RWPE1 (cell line): ENCODE results near the gene SCN1B.

Source experiments
- CTCF ChIA-PET: fragments of 350-600 bp; sonication (Branson Sonifier 250); formaldehyde crosslinking; extraction: SDS; loops from one replicate; lab custom pipeline; 2021; lab: Yijun Ruan, JAX
- POLR2A ChIA-PET: fragments of 400-600 bp; formaldehyde crosslinking; extraction: SDS; loops from one replicate; lab custom pipeline; 2020; ENCODE audit warnings: antibody characterized with exemption; ENCODE audit not compliant: low non-redundant PET; lab: Yijun Ruan, JAX
- DNase-seq: peaks from one replicate; pipeline ENCODE4 v3.0.0; 2012; ENCODE audit warnings: low spot score
- H3K27ac ChIP-seq: fragments of 450-650 bp; 2 replicates; pipeline ENCODE4 v1.5.1; 2017
- TF ChIP-seq, protein P1 (sequence below): fragments of 450-650 bp; conservative IDR thresholded peaks from 2 replicates; pipeline ENCODE4 v1.5.1; 2017; ENCODE audit warnings: low read depth, mild to moderate bottlenecking

The SCN1B gene

GRCh38 chr19:35042056-35042730 lies 11.9 kb downstream of the SCN1B start:
- DNase-seq = no peak
- TF ChIP-seq, protein P1, sequence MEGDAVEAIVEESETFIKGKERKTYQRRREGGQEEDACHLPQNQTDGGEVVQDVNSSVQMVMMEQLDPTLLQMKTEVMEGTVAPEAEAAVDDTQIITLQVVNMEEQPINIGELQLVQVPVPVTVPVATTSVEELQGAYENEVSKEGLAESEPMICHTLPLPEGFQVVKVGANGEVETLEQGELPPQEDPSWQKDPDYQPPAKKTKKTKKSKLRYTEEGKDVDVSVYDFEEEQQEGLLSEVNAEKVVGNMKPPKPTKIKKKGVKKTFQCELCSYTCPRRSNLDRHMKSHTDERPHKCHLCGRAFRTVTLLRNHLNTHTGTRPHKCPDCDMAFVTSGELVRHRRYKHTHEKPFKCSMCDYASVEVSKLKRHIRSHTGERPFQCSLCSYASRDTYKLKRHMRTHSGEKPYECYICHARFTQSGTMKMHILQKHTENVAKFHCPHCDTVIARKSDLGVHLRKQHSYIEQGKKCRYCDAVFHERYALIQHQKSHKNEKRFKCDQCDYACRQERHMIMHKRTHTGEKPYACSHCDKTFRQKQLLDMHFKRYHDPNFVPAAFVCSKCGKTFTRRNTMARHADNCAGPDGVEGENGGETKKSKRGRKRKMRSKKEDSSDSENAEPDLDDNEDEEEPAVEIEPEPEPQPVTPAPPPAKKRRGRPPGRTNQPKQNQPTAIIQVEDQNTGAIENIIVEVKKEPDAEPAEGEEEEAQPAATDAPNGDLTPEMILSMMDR = no peak
- CTCF ChIA-PET = no interaction called here
- no peak overlapping the region for H3K27ac ChIP-seq
- POLR2A ChIA-PET = no interaction called here

DNA sequence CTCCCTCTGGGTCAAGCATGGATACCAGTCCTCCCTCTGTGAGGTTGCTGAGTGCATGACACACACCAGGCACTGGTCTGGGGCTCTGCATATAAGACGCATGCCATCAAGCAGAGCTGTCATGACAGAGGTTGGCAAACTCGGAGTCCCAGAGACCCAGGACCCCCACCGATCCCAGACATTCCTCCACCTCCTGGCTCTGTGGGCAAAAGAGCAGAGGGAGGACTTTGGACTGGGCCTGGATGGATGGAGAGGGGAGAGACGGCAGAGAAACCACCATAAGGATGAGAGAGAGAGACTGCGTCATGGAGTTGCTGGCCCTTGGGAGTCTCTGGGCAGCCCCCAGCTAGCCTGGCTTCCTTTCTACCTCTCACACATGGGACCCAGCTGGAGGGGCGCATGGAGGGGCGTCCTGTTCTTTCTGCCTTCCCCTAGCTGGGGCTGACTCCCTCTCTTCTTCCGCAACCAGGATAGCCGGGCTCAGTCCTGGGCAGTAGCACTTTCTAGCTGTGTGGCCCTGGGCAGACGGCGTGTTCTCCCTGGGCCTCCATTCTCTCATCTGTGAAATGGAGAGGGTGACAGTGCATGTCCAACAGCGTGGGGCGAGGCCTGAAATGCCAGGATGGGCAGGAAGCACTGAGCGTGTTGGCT lies 12.8 kb downstream of the SCN1B start:
- CTCF ChIA-PET = interaction anchor here (0.6 to 2.2 kb wide), 5 partner anchors 12 to 380 kb away, joined by 3 to 15 read pairs (median 11); partner anchors contain the start of gene LGI4
- DNase-seq = no peak
- TF ChIP-seq, protein P1 = no peak
- POLR2A ChIA-PET = no interaction called here
- no peak overlapping the region for H3K27ac ChIP-seq

DNA sequence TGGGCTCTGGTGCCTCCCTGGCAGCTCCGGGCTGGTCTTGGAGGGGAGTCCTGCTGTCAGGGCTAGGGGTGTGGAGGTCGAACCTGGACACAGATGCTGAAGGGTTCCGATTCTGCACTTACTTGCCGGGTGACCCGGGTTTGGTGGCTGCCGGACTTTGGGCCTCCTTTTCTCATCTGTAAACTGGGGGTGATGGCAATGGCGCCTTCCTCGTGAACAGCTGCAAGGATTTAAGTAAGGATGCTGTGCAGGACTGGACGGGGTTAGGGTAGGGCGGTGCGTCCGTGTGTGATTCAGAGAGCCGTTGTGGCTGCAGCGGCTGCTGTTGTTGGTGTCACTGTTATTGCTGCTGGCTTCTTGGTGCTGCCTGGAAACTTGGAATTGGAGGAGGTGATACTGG lies 13.6 kb downstream of the SCN1B start:
- DNase-seq = no peak
- TF ChIP-seq, protein P1 = no peak
- POLR2A ChIA-PET = no interaction called here
- CTCF ChIA-PET = interaction anchor here (0.6 to 2.2 kb wide), 18 partner anchors 9 to 581 kb away, joined by 3 to 15 read pairs (median 3); partner anchors contain the start of genes LGI4 and SCN1B
- no peak overlapping the region for H3K27ac ChIP-seq

GRCh38 chr19:35044317-35045117 lies 14.2 kb downstream of the SCN1B start:
- POLR2A ChIA-PET = no interaction called here
- TF ChIP-seq, protein P1 = peak; percentile 91
- no peak overlapping the region for H3K27ac ChIP-seq
- CTCF ChIA-PET = interaction anchor here (0.5 to 2.2 kb wide), 27 partner anchors 9 to 595 kb away, joined by 3 to 15 read pairs (median 3); partner anchors contain the start of genes LGI4 and SCN1B
- peak; percentile 65 for DNase-seq

DNA sequence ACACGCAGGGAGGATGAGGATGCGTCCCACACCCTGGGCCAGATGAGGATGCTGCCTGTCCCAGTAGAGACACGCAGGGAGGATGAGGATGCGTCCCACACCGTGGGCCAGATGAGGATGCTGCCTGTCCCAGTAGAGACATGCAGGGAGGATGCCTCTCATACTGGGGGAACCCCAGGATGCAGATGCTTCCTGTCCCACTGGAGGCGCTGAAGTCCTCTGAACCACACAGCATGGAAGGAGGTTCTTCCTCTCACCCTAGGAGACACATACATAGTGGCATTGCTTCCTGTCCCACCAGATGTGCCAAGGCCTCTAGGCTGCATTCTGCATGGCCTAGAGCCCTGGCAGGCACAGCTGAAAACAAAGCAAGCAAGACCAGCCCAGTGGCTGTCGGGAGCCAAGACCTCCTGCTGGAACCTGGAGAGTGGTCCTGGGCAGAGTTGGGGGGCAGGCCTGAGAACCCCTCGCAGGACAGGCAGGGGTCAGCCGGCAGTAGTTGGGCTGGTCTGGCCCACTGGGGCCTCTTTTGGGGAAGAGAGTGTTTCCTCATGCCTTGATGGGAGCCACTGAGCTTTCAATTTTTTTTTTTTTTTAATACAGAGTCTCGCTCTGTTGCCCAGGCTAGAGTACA lies 15.5 kb downstream of the SCN1B start:
- CTCF ChIA-PET = interaction anchor here (0.7 to 1.5 kb wide), 3 partner anchors 9 to 84 kb away, joined by 3 to 4 read pairs (median 3); no protein-coding TSS in a partner anchor
- POLR2A ChIA-PET = no interaction called here
- TF ChIP-seq, protein P1 = peak; percentile 23
- peak; percentile 44 for DNase-seq
- H3K27ac ChIP-seq = no peak overlapping the region; the same call in 1 of the 2 replicates
